Measurements from ENCODE around the gene ARMC10. TPM values are rescaled to one million over a fixed set of nuclear protein-coding genes. Genes with fewer than 3 reads are reported as not detected.
"Not testable (repeated sequence)": the region's sequence is repeated elsewhere in the genome, so short reads cannot be mapped to it uniquely, and the experiment has no call there.

ARMC10 gene
- total RNA-seq, 2 experiments from 2014 or later = 22.1 to 27.7 TPM

DNA sequence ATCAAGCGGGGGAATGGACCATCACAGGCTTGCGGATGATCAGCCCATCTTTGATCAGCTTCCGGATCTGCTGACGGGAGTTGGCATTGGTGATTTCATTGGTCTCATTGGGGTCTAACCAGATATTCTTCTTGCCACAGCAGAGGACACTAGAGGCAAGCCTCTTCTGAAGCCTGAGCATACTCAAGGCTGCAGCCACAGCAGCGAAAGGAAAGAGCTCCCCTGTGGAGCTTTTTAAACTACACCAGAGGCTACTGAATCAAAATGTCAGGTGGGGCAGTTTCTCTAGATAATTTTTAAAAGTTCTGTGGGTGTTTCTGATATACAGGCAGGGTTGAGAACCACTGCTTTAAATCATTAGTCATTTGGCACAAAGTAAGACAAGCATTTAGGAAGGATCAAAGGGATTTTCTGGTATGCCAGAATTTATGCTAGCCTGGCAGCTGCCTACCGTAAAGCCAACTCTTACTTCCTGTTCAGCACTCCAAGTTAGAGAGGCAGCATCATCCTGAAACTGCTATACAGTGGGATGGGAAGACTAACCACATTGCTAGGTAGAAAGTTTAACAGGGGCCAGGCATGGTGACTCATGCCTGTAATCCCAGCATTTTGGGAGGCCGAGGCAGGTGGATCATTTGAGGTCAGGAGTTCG lies 66.9 kb downstream of the ARMC10 start:
- POLR2A ChIA-PET = no interaction called here
- no peak for ATAC-seq (ENCODE audit: low read depth)

GRCh38 chr7:103142494-103142893 lies 67.6 kb downstream of the ARMC10 start:
- no peak overlapping the region for H3K27ac Mint-ChIP-seq
- H3K27me3 Mint-ChIP-seq = no peaks in the 10 kb centered on the region
- no peak for DNase-seq
- peaks cover 1% of the 10 kb centered on the region for H3K9me3 Mint-ChIP-seq
- no peak overlapping the region for H3K4me3 Mint-ChIP-seq
- POLR2A ChIA-PET = no interaction called here
- ATAC-seq (ENCODE audit: low read depth) = no peak
- H3K36me3 Mint-ChIP-seq = peaks cover 23% of the 10 kb centered on the region
- H3K4me1 Mint-ChIP-seq = peaks cover 9% of the 10 kb centered on the region

More for the DNA sequence above, 66.9 kb downstream of the ARMC10 start:
- Mint-ChIP-seq H3K27me3 (no peaks in the 10 kb centered on the region), H3K4me1 (peaks cover 3% of the 10 kb centered on the region), H3K27ac (no peak overlapping the region), H3K9me3 (peaks cover 1% of the 10 kb centered on the region), H3K4me3 (no peak overlapping the region), H3K36me3 (peaks cover 23% of the 10 kb centered on the region)
- DNase-seq = no peak

GRCh38 chr7:103143868-103144267 lies 68.9 kb downstream of the ARMC10 start:
- H3K36me3 Mint-ChIP-seq = peaks cover 22% of the 10 kb centered on the region
- H3K4me1 Mint-ChIP-seq = peaks cover 19% of the 10 kb centered on the region
- peaks cover 1% of the 10 kb centered on the region for H3K9me3 Mint-ChIP-seq

DNA sequence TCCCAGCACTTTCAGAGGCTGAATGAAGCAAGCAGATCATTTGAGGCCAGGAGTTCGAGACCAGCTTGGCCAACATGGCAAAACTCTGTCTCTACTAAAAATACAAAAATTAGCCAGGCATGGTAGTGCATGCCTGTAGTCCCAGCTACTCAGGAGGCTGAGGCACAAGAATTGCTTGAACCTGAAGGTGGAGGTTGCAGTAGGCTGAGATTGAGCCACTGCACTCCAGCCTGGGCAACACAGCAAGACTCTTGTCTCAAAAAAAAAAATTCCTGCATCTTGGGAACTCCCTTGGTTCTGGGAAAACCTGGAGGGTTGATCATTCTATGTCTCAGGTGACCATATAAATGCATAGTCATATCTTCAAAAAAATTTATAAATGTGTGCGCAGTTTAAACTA lies 69.8 kb downstream of the ARMC10 start:
- peaks cover 22% of the 10 kb centered on the region for H3K36me3 Mint-ChIP-seq
- ATAC-seq (ENCODE audit: low read depth); POLR2A ChIA-PET; H3K4me3 Mint-ChIP-seq; H3K27ac Mint-ChIP-seq; H3K27me3 Mint-ChIP-seq; H3K9me3 Mint-ChIP-seq; DNase-seq: not testable (repeated sequence)
- peaks cover 22% of the 10 kb centered on the region for H3K4me1 Mint-ChIP-seq

More at GRCh38 chr7:103143868-103144267, 68.9 kb downstream of the ARMC10 start:
- POLR2A ChIA-PET = no interaction called here
- Mint-ChIP-seq H3K4me3 (no peak overlapping the region), H3K27me3 (no peaks in the 10 kb centered on the region), H3K27ac (no peak overlapping the region)
- DNase-seq (no peak), ATAC-seq (ENCODE audit: low read depth) (no peak)

GRCh38 chr7:103148131-103148993 lies 73.4 kb downstream of the ARMC10 start:
- Mint-ChIP-seq H3K36me3 (peaks cover 5% of the 10 kb centered on the region), H3K27ac (peak overlapping the region; percentile 97), H3K9me3 (peaks cover 1% of the 10 kb centered on the region), H3K4me1 (peaks cover 32% of the 10 kb centered on the region), H3K4me3 (peak overlapping the region; percentile 93), H3K27me3 (no peaks in the 10 kb centered on the region)
- POLR2A ChIA-PET = interaction anchor here (0.6 to 1.8 kb wide), 3 partner anchors 52 to 575 kb away, joined by 3 to 8 read pairs (median 6); partner anchors contain the start of genes ARMC10 and FBXL13
- ATAC-seq (ENCODE audit: low read depth) (no peak), DNase-seq (no peak)

Other genes starting within 250 kb of the ARMC10 start
- not detected for gene LRRC17, start 162.1 kb upstream of the ARMC10 start, total RNA-seq
- 1 to 10 TPM in 1 of 2 experiments, under 1 TPM in 1; 0.65 to 1.4 TPM for gene FBXL13, start 344 bp upstream of the ARMC10 start, total RNA-seq
- gene NAPEPLD, start 74.0 kb downstream of the ARMC10 start, total RNA-seq = 10 to 100 TPM in 1 of 2 experiments, 1 to 10 TPM in 1; 9.8 to 10.9 TPM
- 10 to 100 TPM; 57.0 to 62.2 TPM for gene PMPCB, start 222.3 kb downstream of the ARMC10 start, total RNA-seq

All from activated naive CD8-positive, alpha-beta T cell treated with anti-CD3 and anti-CD28 coated beads, Interleukin-2, amount 10 ng/mL, durations not matched to agents 7 days and 5 days (primary cell).